ENCODE data around the gene KREMEN2.

- TF ChIP-seq POLR2A (IDR thresholded peaks at IDR 0.05): no peak
- TF ChIP-seq, protein P1, sequence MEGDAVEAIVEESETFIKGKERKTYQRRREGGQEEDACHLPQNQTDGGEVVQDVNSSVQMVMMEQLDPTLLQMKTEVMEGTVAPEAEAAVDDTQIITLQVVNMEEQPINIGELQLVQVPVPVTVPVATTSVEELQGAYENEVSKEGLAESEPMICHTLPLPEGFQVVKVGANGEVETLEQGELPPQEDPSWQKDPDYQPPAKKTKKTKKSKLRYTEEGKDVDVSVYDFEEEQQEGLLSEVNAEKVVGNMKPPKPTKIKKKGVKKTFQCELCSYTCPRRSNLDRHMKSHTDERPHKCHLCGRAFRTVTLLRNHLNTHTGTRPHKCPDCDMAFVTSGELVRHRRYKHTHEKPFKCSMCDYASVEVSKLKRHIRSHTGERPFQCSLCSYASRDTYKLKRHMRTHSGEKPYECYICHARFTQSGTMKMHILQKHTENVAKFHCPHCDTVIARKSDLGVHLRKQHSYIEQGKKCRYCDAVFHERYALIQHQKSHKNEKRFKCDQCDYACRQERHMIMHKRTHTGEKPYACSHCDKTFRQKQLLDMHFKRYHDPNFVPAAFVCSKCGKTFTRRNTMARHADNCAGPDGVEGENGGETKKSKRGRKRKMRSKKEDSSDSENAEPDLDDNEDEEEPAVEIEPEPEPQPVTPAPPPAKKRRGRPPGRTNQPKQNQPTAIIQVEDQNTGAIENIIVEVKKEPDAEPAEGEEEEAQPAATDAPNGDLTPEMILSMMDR (IDR thresholded peaks at IDR 0.05): no peak
These were observed 40.2 kb downstream of the KREMEN2 start for GRCh38 chr16:3004319-3004718.

Data from Peyer's patch (tissue), 4 donors.